ENCODE measurements around the gene ANTXR1.

GRCh38 chr2:69180227-69180626 lies 167.2 kb downstream of the ANTXR1 start:
- TF ChIP-seq POLR2A (IDR thresholded peaks at IDR 0.05; ENCODE audit: borderline replicate concordance, extremely low read depth, insufficient read depth, insufficient read length) (no peak), REST (IDR thresholded peaks at IDR 0.05; ENCODE audit: low read depth) (no peak), RAD21 (IDR thresholded peaks at IDR 0.05; ENCODE audit: low read depth) (no peak)
- TF ChIP-seq, protein P1, sequence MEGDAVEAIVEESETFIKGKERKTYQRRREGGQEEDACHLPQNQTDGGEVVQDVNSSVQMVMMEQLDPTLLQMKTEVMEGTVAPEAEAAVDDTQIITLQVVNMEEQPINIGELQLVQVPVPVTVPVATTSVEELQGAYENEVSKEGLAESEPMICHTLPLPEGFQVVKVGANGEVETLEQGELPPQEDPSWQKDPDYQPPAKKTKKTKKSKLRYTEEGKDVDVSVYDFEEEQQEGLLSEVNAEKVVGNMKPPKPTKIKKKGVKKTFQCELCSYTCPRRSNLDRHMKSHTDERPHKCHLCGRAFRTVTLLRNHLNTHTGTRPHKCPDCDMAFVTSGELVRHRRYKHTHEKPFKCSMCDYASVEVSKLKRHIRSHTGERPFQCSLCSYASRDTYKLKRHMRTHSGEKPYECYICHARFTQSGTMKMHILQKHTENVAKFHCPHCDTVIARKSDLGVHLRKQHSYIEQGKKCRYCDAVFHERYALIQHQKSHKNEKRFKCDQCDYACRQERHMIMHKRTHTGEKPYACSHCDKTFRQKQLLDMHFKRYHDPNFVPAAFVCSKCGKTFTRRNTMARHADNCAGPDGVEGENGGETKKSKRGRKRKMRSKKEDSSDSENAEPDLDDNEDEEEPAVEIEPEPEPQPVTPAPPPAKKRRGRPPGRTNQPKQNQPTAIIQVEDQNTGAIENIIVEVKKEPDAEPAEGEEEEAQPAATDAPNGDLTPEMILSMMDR (IDR thresholded peaks at IDR 0.05 in 2 of 3, conservative IDR thresholded peaks at IDR 0.05 in 1 of 3; ENCODE audit: borderline replicate concordance in 1 of 3, insufficient read depth in 1 of 3, low read depth in 2 of 3, low read length in 2 of 3), result no peak

Measured in HCT116 (cell line).